GM12878 (cell line): ENCODE results near the gene POC1B. TPM values are rescaled to one million over a fixed set of nuclear protein-coding genes. Genes with fewer than 3 reads are reported as not detected.

Experiments
- ATAC-seq: fragments of 200-7000 bp; cut with Tn5 transposase; 3 replicates; pipeline ENCODE4 v1.9.1; 2020; ENCODE audit warnings: mild to moderate bottlenecking, moderate library complexity
- BruUV-seq: library from RNA; stranded (reverse); fragments of 400-500 nt; replicated peaks from 2 replicates; lab custom pipeline; 2021; lab: Mats Ljungman, UMichigan
- CTCF ChIA-PET: fragments of 300-600 bp; sonication (Branson Sonifier 250); formaldehyde crosslinking; extraction: SDS; loops from one replicate; lab custom pipeline; 2021; ENCODE audit warnings: inconsistent platforms; lab: Yijun Ruan, JAX
- POLR2A ChIA-PET: fragments of 350-600 bp; formaldehyde crosslinking; extraction: SDS; loops from one replicate; lab custom pipeline; 2021; ENCODE audit warnings: inconsistent platforms; lab: Charles Lee
- RAD21 ChIA-PET: fragments of 300-600 bp; sonication (Branson Sonifier 250); formaldehyde crosslinking; loops from one replicate; lab custom pipeline; 2023; ENCODE audit warnings: antibody characterized with exemption; ENCODE audit not compliant: unreplicated experiment; lab: Charles Lee
- SMC1A ChIA-PET: fragments of 300-600 bp; sonication (Branson Sonifier 250); formaldehyde crosslinking; loops from one replicate; lab custom pipeline; 2023; ENCODE audit not compliant: unreplicated experiment, uncharacterized antibody; lab: Charles Lee
- DNase-seq: peaks from one replicate; pipeline ENCODE4 v3.0.0-alpha.2; 2011; ENCODE audit warnings: low read depth, low spot score
- FAIRE-seq: peaks from 3 replicates; lab custom pipeline; 2011; peaks lifted over from hg19 to GRCh38; lab: Jason Lieb, UNC
- H2AFZ ChIP-seq: 2 replicates; pipeline ENCODE4 v1.6.0; 2011; ENCODE audit warnings: low read depth, low read length, control low read depth; ENCODE audit not compliant: control insufficient read depth
- H3K27ac ChIP-seq: 2 replicates; pipeline ENCODE4 v1.5.1; 2011; ENCODE audit warnings: control low read depth; ENCODE audit not compliant: control insufficient read depth, insufficient read depth
- H3K27me3 ChIP-seq, 2 experiments: replicated peaks in 1 of 2; 2 replicates each; pipeline versions ENCODE4 v1.6.0 to v1.6.1; 2011; ENCODE audit warnings: low read length in 1 of 2; ENCODE audit not compliant: control insufficient read depth in 2 of 2, insufficient read depth in 2 of 2
- H3K36me3 ChIP-seq, 2 experiments: 2 replicates each; pipeline ENCODE4 v1.5.1; 2011; ENCODE audit warnings: low read length in 1 of 2; ENCODE audit not compliant: control insufficient read depth in 2 of 2, insufficient read depth in 2 of 2
- H3K4me1 ChIP-seq: 2 replicates; pipeline ENCODE4 v1.6.1; 2011; ENCODE audit warnings: mild to moderate bottlenecking, low read length, moderate library complexity, mixed read lengths; ENCODE audit not compliant: control insufficient read depth, insufficient read depth
- H3K4me2 ChIP-seq: 2 replicates; pipeline ENCODE4 v1.6.0; 2011; ENCODE audit warnings: control low read depth; ENCODE audit not compliant: control insufficient read depth, insufficient read depth
- H3K4me3 ChIP-seq: fragments of 200-600 bp; sonication (generic); 2 replicates; pipeline ENCODE4 v1.5.1; 2016
- H3K79me2 ChIP-seq: 2 replicates; pipeline ENCODE4 v1.6.0; 2011; ENCODE audit warnings: low read length; ENCODE audit not compliant: control insufficient read depth, insufficient read depth
- H3K9ac ChIP-seq: 2 replicates; pipeline ENCODE4 v1.8.0; 2011; ENCODE audit warnings: low read length, control low read depth, mixed read lengths; ENCODE audit not compliant: control insufficient read depth, insufficient read depth
- H3K9me3 ChIP-seq: replicated peaks from 3 replicates; pipeline ENCODE4 v1.5.1; 2011; ENCODE audit warnings: mild to moderate bottlenecking, low read length; ENCODE audit not compliant: control insufficient read depth, insufficient read depth
- H4K20me1 ChIP-seq: 2 replicates; pipeline ENCODE4 v1.6.0; 2011; ENCODE audit not compliant: control insufficient read depth, insufficient read depth
- EGR1 ChIP-seq, 2 experiments: IDR thresholded peaks; 1 replicate in 1 of 2; 2 replicates in 1 of 2; pipeline ENCODE4 v1.6.1; 2011 to 2012; ENCODE audit warnings: low read depth in 2 of 2, low read length in 2 of 2, borderline replicate concordance in 1 of 2, mild to moderate bottlenecking in 1 of 2, moderate library complexity in 1 of 2
- MYB ChIP-seq: fragments of 150-350 bp; IDR thresholded peaks from 2 replicates; pipeline ENCODE4 v1.6.1; 2014; ENCODE audit warnings: mild to moderate bottlenecking, low read depth, low read length, borderline replicate concordance
- NFYB ChIP-seq: IDR thresholded peaks from 2 replicates; pipeline ENCODE4 v1.6.1; 2011; ENCODE audit warnings: low read depth, mild to moderate bottlenecking, low read length, improper control_type of control experiment, moderate library complexity; ENCODE audit not compliant: insufficient read depth
- PAX8 ChIP-seq: fragments of 450-650 bp; IDR thresholded peaks from 2 replicates; pipeline ENCODE4 v1.6.1; 2017; ENCODE audit warnings: mild to moderate bottlenecking, moderate library complexity
- RAD21 ChIP-seq: IDR thresholded peaks from 2 replicates; pipeline ENCODE4 v1.6.1; 2011; ENCODE audit warnings: mild to moderate bottlenecking, low read depth, low read length, moderate library complexity; ENCODE audit not compliant: insufficient read depth
- RCOR1 ChIP-seq: conservative IDR thresholded peaks from 2 replicates; pipeline ENCODE4 v1.6.1; 2012; ENCODE audit warnings: low read depth, low read length, improper control_type of control experiment
- SMC3 ChIP-seq: IDR thresholded peaks from 2 replicates; pipeline ENCODE4 v1.6.1; 2011; ENCODE audit warnings: low read length, improper control_type of control experiment, borderline replicate concordance
- SUZ12 ChIP-seq: fragments of 200-600 bp; sonication (generic); IDR thresholded peaks from one replicate; pipeline ENCODE4 v1.6.1; 2018; ENCODE audit warnings: antibody characterized with exemption, mild to moderate bottlenecking; ENCODE audit not compliant: unreplicated experiment
- ZBED1 ChIP-seq: IDR thresholded peaks from 2 replicates; pipeline ENCODE4 v1.6.1; 2016; ENCODE audit warnings: borderline replicate concordance
- WGBS: methylation state at CpG from one replicate; pipeline ENCODE4 v1.1.6; 2016; ENCODE audit warnings: low lambda C conversion rate; ENCODE audit not compliant: insufficient replicate concordance, insufficient coverage; ENCODE audit errors: missing lambda C conversion rate; 5-methylcytosine and 5-hydroxymethylcytosine counted together
- in situ Hi-C: fragments of 300-500 bp; cut with MboI; formaldehyde crosslinking; loops from 9 replicates; pipeline ENCODE4 v1.14.3; 2018; ENCODE audit warnings: mixed read lengths
- intact Hi-C: fragments of 100-400 bp; cut with micrococcal nuclease; formaldehyde crosslinking; loops from one replicate; pipeline ENCODE4 v1.14.2; 2022; ENCODE audit not compliant: unreplicated experiment
- polyA plus RNA-seq, 11 experiments: library from polyadenylated mRNA; depleted of rRNA in 4 of 11; unstranded in 6 of 11; stranded (reverse) in 5 of 11; fragments of >200 nt; fragmentation: Nextera tagmentation in 4 of 11; fragmentation: Illumina TruSeq in 1 of 11; extraction: Ambion mirVana in 4 of 11; extraction: Trizol in 1 of 11; gene quantifications; 1 replicate in 1 of 11; 2 replicates in 10 of 11; pipeline versions ENCODE4 v1.2.1 to v1.2.3, GENCODE V29; 2011 to 2016; ENCODE audit warnings: inconsistent platforms in 2 of 11, missing spikeins in 2 of 11, low read depth in 1 of 11
- total RNA-seq, 4 experiments: library from RNA; depleted of rRNA in 3 of 4; stranded (reverse); fragments of >200 nt in 3 of 4; fragmentation: Illumina TruSeq in 1 of 4; extraction: Trizol in 1 of 4; gene quantifications; 2 replicates each; pipeline versions ENCODE4 v1.2.1 to v1.2.3, GENCODE V29; 2013 to 2021
- TF ChIP-seq, protein P1 (sequence below), 3 experiments: IDR thresholded peaks in 2 of 3; conservative IDR thresholded peaks in 1 of 3; 2 replicates each; pipeline ENCODE4 v1.5.1; 2011; ENCODE audit warnings: low read depth in 3 of 3, low read length in 3 of 3, mild to moderate bottlenecking in 3 of 3, control low read depth in 2 of 3, moderate library complexity in 2 of 3, inconsistent platforms in 1 of 3, mixed read lengths in 1 of 3; ENCODE audit not compliant: control insufficient read depth in 2 of 3, insufficient read depth in 1 of 3; ENCODE audit errors: extremely low read depth in 1 of 3
- TF ChIP-seq, protein P2 (sequence below): fragments of 450-650 bp; formaldehyde crosslinking; IDR thresholded peaks from 2 replicates; pipeline ENCODE4 v1.4.0; 2020; ENCODE audit warnings: mild to moderate bottlenecking, moderate library complexity

POC1B gene
- total and polyA plus RNA-seq, 10 of the 15 experiments (the other 5 are each of a cell fraction or from before 2014, with no cell fraction given): 4.4 to 17.8 (median 11.3) TPM

DNA sequence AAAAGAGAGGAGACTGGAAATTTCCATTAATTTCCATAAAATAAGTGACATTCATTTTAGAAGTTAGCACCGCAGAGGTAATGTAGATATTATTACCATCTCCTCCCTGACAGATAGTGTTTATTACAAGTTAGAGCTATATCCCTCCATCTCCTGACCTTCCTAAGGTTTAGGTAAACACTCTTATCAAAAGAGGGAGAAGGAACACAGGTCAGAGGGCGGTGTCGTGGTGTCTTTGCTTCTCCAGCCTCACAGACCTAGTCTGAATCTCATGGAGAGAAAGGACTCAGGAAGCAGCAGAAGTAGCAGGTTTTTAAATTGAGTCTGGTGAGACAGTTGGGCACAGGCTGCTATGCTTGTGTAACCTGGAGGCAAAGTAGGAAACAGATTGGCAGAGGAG is 11.5 kb upstream of the POC1B start:
- 91% methylated on average over 3 of the region's 3 CpGs for WGBS
- Histone ChIP-seq H3K79me2 (no peaks in the 10 kb centered on the region), H3K4me1 (no peaks in the 10 kb centered on the region), H3K9me3 (no peaks in the 10 kb centered on the region), H3K27ac (no peak overlapping the region), H4K20me1 (no peaks in the 10 kb centered on the region), H3K36me3 (no peaks in the 10 kb centered on the region), H3K9ac (no peak overlapping the region), H3K4me3 (no peak overlapping the region), H3K27me3 (no peaks in the 10 kb centered on the region), H3K4me2 (no peak overlapping the region), H2AFZ (no peak overlapping the region)
- ChIA-PET RAD21 (interaction anchor here (0.6 kb wide), 1 partner anchor 567 kb away, joined by 3 read pairs; no protein-coding TSS in a partner anchor), SMC1A (interaction anchor here (1.4 kb wide), 1 partner anchor 11 kb away, joined by 3 read pairs; no protein-coding TSS in a partner anchor), POLR2A (no interaction called here), CTCF (no interaction called here)
- no peak for FAIRE-seq
- in situ Hi-C loops (no loop called here), intact Hi-C loops (no loop called here)
- ATAC-seq: no peak
- no peak for DNase-seq
- TF ChIP-seq MYB (no peak), SUZ12 (no peak), NFYB (no peak)
- no TSS peak for BruUV-seq

DNA sequence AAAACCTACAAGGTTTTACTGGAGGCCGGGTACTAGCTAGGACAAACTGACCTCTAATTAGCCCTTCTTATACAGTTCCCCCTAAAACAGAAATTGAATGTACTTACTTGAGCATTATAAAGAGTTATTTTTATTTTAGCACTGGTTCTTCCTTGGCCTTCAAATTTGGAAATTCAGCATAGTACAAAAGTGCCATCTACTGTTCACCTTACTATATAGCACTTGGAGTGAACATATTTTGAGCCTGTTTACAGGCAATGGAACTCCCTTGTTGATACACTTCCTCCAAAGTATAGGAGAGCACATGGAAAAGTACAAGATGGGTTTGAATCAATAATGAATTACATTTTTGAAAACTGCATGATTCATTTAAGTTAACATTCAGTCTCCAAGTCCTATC is 3.9 kb upstream of the POC1B start:
- no peak overlapping the region for H3K4me2 ChIP-seq
- no peak overlapping the region for H3K9ac ChIP-seq
- ChIA-PET RAD21 (interaction anchor here (0.7 kb wide), 1 partner anchor 58 kb away, joined by 3 read pairs; no protein-coding TSS in a partner anchor), CTCF (interaction anchor here (0.5 to 11.4 kb wide), 8 partner anchors 9 to 214 kb away, joined by 3 to 176 read pairs (median 3); no protein-coding TSS in a partner anchor), POLR2A (no interaction called here), SMC1A (interaction anchor here (0.8 to 7.5 kb wide), 6 partner anchors 10 to 1384 kb away, joined by 3 to 70 read pairs (median 4); no protein-coding TSS in a partner anchor)
- no peaks in the 10 kb centered on the region for H4K20me1 ChIP-seq
- intact Hi-C loops (loop anchor here (1.0 to 10.0 kb wide), 4 partner anchors 305 to 1385 kb away; partner anchors contain the start of genes CEP290 and TMTC3), in situ Hi-C loops (loop anchor here (5.0 kb wide), 2 partner anchors 57 to 512 kb away; no protein-coding TSS in a partner anchor)
- DNase-seq (peak; percentile 13), ATAC-seq (no peak), FAIRE-seq (no peak)
- no peaks in the 10 kb centered on the region for H3K36me3 ChIP-seq
- peaks cover 7% of the 10 kb centered on the region for H3K4me1 ChIP-seq
- H3K4me3 ChIP-seq: no peak overlapping the region
- H3K9me3 ChIP-seq: no peaks in the 10 kb centered on the region
- no peaks in the 10 kb centered on the region for H3K27me3 ChIP-seq
- H3K79me2 ChIP-seq: no peaks in the 10 kb centered on the region; the same call in 1 of the 2 replicates
- WGBS: 5% methylated on average over 1 of the region's 1 CpG
- H2AFZ ChIP-seq: no peak overlapping the region
- no TSS peak for BruUV-seq
- H3K27ac ChIP-seq: no peak overlapping the region
- TF ChIP-seq ZBED1 (no peak), RCOR1 (no peak), RAD21 (peak; percentile 88), PAX8 (no peak), EGR1 (IDR thresholded peaks at IDR 0.05; ENCODE audit: borderline replicate concordance in 1 of 2, low read depth in 2 of 2, low read length in 2 of 2) (no peak), SMC3 (peak; percentile 84; the same call in 1 of the 2 replicates)
- TF ChIP-seq, protein P1, sequence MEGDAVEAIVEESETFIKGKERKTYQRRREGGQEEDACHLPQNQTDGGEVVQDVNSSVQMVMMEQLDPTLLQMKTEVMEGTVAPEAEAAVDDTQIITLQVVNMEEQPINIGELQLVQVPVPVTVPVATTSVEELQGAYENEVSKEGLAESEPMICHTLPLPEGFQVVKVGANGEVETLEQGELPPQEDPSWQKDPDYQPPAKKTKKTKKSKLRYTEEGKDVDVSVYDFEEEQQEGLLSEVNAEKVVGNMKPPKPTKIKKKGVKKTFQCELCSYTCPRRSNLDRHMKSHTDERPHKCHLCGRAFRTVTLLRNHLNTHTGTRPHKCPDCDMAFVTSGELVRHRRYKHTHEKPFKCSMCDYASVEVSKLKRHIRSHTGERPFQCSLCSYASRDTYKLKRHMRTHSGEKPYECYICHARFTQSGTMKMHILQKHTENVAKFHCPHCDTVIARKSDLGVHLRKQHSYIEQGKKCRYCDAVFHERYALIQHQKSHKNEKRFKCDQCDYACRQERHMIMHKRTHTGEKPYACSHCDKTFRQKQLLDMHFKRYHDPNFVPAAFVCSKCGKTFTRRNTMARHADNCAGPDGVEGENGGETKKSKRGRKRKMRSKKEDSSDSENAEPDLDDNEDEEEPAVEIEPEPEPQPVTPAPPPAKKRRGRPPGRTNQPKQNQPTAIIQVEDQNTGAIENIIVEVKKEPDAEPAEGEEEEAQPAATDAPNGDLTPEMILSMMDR (IDR thresholded peaks at IDR 0.05 in 2 of 3, conservative IDR thresholded peaks at IDR 0.05 in 1 of 3; ENCODE audit: control insufficient read depth in 2 of 3, extremely low read depth in 1 of 3, insufficient read depth in 1 of 3, low read depth in 3 of 3, low read length in 3 of 3): peak; percentile 63 to 85 (median 79); a peak in 5 of 6 replicates
- TF ChIP-seq, protein P2, sequence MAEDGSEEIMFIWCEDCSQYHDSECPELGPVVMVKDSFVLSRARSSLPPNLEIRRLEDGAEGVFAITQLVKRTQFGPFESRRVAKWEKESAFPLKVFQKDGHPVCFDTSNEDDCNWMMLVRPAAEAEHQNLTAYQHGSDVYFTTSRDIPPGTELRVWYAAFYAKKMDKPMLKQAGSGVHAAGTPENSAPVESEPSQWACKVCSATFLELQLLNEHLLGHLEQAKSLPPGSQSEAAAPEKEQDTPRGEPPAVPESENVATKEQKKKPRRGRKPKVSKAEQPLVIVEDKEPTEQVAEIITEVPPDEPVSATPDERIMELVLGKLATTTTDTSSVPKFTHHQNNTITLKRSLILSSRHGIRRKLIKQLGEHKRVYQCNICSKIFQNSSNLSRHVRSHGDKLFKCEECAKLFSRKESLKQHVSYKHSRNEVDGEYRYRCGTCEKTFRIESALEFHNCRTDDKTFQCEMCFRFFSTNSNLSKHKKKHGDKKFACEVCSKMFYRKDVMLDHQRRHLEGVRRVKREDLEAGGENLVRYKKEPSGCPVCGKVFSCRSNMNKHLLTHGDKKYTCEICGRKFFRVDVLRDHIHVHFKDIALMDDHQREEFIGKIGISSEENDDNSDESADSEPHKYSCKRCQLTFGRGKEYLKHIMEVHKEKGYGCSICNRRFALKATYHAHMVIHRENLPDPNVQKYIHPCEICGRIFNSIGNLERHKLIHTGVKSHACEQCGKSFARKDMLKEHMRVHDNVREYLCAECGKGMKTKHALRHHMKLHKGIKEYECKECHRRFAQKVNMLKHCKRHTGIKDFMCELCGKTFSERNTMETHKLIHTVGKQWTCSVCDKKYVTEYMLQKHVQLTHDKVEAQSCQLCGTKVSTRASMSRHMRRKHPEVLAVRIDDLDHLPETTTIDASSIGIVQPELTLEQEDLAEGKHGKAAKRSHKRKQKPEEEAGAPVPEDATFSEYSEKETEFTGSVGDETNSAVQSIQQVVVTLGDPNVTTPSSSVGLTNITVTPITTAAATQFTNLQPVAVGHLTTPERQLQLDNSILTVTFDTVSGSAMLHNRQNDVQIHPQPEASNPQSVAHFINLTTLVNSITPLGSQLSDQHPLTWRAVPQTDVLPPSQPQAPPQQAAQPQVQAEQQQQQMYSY (CRISPR knock-in tag): no peak
